Stimulated activated naive CD8-positive, alpha-beta T cell treated with anti-CD3 and anti-CD28 coated beads, Interleukin-15, Interleukin-2, amounts not matched to agents 100 U/mL and 50 U/mL, for 24 hours (primary cell): ENCODE results near the gene CMTM2.

ENCODE experiments used
- ATAC-seq: fragments of 150-1000 bp; cut with Tn5 transposase; one replicate; pipeline ENCODE4 v1.10.0; 2021
- DNase-seq: peaks from one replicate; pipeline ENCODE4 v3.0.0; 2021

The CMTM2 gene

GRCh38 chr16:66578651-66579531 lies at the start of gene CMTM2:
CMTM2 (plus strand) TSS chr16:66579463; CDS start chr16:66579608, 145 bp downstream.
- DNase-seq: peak; percentile 30
- ATAC-seq: peak; percentile 49

DNA sequence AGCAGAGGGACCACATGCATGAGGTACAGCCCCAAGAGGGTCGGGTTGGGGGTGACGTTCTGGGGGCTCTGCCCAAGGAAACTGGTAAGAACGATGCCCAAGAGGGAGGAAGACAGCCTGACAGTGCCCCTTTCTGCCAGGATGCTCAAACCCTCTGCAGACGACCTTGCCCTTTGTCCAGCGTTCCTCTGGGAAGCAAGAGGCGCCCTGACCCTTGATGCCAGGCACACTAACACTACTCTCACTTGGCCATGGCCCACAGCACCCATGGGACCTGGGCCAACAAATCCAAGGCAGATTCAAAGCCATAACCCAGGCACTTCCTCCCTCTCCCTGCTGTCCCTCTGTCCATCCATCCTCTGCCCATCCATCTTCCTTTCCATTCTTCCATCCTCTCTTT lies 49.8 kb upstream of the CMTM2 start:
- DNase-seq (no peak), ATAC-seq (no peak)

- DNase-seq (no peak), ATAC-seq (no peak)
Observed at GRCh38 chr16:66534376-66534799, 44.9 kb upstream of the CMTM2 start.

- no peak for DNase-seq
- ATAC-seq: no peak
Observed at GRCh38 chr16:66536525-66536924, 42.7 kb upstream of the CMTM2 start.

DNA sequence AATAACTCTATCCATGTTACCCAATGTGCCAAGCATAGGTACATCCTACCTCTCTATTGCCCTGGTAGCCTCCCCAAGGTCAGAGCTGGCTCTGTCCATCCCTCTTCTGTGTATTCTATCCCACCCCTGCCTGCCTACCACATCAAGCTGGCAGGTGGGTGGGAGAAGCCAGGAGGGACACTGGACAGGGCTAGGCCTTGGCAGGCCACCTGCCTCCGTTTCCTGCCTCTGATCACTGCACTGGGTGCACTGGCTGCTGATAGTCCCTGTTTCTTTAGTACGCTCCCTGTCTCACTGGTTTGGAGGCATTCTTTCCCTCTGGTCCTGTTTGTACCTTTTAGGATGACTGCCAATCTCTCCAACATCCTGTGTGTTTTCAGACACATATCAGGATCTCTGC lies 42.0 kb upstream of the CMTM2 start:
- DNase-seq (no peak), ATAC-seq (peak; percentile 19)

- DNase-seq (no peak), ATAC-seq (no peak)
Observed at GRCh38 chr16:66538910-66539309, 40.4 kb upstream of the CMTM2 start.

DNA sequence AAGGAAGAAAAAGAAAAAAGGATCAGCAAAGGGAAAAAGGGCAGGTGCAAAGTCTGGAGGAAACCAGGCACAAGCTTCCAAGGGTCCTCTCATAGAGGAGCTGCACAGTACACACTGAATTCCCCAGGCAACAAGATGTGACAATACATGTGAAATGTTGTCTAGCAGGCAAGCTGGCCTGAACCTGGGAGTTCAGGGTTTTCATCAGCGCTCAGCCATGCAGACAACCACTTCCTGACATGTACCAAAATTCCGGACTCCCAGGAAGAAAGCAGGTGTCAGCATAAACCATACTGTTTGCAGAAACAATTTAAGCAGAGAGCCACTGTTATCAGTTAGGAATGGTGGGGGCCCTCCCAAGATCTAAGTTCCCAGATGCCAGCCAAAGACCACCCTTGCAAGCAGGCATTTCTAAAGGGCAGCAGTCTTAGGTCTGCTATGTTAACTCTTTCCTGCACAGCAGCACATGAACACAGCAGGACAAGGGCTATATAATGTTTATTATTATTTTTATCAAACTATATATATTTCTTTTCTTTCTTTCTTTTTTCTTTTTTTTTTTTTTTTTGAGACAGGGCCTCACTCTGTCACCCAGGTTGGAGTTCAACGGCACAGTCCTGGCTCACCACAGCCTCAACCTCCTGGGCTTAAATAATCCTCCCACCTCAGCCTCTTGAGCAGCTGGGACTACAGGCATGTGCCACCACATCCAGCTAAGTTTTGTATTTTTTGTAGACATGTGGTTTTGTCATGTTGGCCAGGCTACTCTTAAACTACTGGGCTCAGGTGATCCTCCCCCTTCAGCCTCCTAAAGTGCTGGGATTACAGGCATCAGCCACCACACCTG lies 39.4 kb upstream of the CMTM2 start:
- DNase-seq (no peak), ATAC-seq (no peak)

DNA sequence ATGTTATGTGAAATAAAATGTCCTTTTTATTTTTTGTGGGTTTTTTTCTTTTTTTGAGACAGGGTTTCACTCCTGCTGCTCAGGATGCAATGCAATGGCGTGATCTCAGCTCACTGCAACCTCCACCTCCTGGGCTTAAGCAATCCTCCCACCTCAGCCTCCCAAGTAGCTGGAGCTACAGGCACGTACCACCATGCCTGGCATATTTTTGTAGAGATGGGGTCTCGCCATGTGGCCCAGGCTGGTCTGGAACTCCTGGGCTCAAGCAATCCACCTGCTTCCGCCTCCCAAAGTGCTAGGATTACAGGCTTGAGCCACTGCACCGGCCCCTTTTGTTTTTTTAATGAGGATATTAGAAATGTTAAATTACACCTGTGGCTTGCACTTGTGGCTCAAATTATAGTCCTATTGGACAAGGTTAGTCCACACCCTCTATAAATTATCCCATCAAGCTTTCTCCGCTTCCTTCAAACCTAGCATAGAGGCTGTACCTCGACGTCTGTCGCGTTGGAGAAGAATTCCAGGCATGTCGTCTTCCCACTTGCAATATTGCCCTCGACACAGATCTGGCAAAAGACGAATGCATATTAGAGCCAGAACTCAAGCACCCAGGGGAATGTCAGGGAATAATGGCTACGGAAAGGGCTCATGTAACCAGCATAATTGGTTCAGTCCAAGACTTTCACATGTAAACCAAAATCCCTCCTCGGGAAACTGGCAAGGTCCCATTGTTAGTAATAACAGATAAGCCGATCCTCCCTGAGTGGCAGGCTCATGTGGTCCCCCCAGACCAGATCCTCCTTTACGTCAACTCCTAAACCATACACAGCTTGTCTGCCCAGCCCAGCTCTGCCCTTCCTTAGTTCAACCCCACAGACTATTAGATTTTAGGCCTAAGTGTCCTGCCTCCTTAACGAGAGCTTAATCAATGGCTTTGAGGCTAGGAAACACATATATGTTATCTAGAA lies 37.6 kb upstream of the CMTM2 start:
- ATAC-seq (no peak), DNase-seq (no peak)

- no peak for DNase-seq
- no peak for ATAC-seq
Observed at GRCh38 chr16:66542396-66542795, 36.9 kb upstream of the CMTM2 start.

- ATAC-seq (no peak), DNase-seq (no peak)
Observed at GRCh38 chr16:66543541-66543940, 35.7 kb upstream of the CMTM2 start.

DNA sequence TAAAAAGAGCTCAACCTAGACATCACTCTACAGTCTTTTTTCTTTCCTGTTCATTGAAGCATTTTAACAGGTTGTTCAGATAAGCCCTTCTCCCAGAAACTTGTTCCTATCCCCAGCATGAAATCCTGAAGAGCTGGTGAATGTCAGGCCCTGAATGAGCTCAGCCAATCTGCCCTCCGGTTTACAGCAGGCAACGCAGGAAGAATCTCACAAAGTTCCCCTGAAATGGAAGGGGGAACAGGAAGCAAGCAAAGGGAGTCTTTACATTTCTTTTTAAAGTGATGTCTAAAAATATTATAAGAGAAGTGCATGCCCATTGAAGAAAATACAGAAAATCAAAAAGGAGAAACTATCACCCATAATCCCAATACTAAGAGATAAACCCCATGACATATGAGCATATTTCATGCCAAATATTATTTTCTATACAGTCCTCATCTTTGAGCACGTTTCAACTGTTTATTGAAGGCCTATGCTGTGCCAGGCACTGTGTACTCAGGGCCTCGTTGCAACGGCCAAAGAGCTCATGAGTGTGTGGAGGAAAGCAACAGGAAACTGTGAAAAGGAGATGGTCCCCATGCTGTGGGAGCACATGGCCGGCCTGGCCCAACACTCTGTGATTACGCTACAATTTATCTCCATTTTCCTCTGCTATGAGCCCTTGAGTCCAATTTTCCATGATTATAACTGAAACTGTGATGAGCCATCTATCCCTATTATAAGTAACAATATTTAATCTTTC lies 35.1 kb upstream of the CMTM2 start:
- ATAC-seq: no peak
- no peak for DNase-seq

DNA sequence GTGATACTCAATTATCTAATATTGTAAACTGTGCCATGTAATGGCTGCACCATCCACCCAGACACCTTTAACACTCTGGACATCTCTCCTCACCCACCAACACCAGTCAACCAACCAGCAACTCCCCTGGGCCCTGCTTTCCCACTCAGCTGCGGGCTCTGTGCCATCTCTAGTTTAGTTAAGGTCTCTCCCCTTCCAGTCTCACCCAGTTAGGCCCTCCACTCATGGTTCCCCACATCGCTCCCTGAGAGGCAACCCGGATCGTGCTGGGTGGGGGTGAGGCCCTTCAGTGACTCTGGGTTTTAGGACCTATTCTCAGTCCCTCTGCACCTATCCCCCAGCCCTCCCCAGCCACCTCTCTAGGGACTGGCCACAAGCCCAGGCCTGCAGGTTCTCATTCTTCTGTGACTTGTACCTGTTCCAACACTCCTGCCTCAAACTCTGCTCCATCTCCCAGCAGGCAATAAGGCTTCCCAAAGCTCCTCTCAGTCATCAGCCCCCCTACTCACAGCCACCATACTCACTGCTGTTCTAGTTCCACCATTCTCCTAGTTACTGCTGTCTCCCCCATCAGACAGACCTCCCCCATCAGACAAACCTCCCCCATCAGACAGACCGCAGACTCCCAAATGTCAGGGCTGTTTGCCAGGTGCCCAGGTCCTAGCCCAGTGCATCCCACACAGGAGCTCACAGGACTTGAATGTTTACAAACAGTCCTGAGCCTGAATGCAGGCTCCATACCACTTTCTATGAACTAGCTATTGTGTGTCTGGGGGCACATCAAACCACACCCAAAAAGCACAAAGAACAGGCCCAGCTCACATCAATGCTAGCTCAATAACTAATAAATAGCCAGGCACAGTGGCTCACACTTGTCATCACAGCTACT lies 31.9 kb upstream of the CMTM2 start:
- DNase-seq: no peak
- no peak for ATAC-seq

DNA sequence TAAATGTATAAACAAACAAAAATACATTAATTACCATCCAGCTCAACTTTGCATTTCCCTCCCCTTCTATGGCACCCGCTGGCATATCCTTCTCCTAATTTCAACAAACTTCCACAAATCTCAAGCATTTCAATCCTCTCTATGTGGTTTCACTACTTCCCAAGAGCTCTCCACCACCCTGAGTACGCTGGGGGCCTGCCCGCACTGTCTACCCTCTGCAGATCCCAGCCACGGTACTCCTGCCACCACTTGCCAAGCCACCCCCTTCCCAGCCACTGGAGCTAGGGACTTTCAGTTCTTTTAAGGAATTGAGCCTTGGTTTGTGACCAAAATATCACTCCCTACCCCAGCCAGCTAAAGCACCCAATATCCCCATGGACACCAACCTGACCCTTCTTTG lies 31.2 kb upstream of the CMTM2 start:
- DNase-seq (no peak), ATAC-seq (no peak)

DNA sequence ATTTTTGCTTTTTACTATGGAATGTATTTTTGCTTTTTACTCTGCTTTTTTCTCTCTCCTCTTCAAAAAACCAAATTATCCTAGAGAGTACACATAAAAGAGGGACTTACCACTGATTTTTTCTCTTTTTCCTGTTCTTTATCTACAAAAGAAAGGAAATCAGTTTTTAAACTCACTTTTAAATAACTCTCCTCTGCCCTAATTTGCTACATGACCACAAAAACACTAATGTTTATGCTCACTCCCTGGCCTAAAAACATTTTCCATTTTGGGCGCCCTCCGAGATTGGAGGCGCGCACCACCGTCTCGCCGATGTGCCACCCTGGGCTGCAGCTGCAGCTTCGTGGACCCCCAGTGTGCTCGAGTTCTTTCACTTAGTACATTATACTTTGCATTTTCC lies 30.4 kb upstream of the CMTM2 start:
- DNase-seq (no peak), ATAC-seq (no peak)

DNA sequence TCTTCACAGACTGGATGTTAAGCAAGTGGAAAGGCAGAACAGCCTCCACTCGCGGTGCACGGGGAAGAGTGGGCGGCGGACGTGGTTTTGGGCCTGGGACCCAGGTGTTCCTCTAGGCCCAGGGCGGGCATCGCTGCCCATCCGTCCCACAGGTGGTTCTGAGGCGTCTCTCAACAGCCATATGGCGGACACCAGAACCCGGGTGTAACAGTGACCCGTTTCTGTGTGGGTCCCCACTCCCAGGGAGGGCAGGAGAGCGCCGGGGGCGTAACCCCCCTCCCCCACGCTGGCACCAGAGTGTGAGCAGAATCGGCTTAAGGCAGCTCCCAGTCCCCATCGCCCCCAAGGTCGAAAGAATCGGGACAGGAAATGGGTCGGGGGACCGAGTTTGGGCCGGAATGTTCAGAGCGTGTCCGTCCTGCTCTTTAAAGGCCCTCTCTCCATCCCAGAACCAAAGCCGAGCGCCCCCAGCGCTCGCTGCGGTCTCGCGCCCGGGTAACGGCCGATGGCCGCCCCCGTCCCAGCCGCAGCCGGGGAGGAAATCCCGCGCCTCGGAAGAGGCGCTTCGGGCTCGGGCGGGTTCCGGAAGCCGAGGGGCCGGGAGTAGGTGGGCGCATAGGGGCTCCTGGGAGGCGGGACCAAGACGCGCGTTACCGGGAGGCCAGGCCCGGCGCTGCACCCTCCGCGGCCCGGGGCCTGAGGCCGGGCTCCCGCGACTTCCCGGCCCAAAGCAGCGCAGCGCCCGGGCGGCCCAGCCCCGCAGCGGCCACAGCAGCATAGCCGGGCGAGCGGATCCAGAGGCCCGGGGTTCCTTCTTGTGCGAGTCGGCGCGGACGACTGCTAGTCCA lies 29.8 kb upstream of the CMTM2 start, which contains the start of gene TK2:
Gene TK2 (minus strand): TSS at position 839 of the 848 bp plus-strand sequence. CDS start 61 bp downstream, at position 778.
- DNase-seq (peak; percentile 84), ATAC-seq (peak; percentile 67)

DNA sequence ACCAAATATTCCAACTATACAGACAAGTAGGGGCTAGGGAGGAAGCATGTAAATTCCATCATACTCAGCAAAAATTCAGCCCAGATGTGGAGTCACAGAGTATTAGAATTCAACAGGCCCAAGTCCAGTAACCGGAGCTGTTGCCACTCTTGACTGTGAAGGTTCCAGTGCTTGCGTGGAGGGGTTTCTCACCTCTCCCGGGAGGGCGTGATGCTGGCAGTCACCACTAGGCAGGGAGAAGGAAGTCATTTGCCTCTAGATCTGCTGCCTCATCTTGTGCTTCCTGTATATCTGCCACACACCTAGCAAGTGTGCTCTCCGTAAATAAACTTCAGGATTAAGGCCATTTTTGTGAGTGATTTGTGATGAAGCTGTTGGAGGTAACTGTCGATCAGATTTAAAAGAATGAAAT lies 27.9 kb upstream of the CMTM2 start:
- ATAC-seq: peak; percentile 25
- peak; percentile 67 for DNase-seq

DNA sequence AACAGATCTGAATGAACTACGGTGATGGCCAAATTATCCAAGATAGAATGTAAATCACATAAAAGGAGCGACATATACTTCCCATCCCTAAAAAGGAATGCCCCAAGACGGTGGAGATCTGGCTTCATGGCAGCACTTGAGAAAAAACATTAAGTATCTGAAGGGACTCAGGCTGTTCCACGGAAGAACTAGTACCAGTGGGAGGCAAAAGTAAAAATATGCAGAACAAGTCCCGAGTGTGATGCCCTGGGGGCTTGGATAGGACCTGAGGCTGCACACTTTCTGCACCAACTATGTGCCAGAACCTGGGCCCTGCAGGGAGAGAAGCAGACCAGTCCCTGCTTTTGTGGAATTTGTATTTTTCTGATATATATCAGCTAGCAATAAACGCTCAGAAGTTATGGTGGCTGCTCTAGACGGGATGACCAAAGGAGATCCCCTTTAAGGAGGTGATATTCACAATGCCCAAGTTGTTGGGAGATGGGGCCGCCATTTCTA lies 27.4 kb upstream of the CMTM2 start:
- no peak for ATAC-seq
- DNase-seq: no peak

GRCh38 chr16:66552286-66553177 lies 26.7 kb upstream of the CMTM2 start, which contains the start of gene CKLF:
CKLF (plus strand) TSS chr16:66552576; CDS start chr16:66552716, 140 bp downstream.
- peak; percentile 90 for DNase-seq
- peak; percentile 63 for ATAC-seq
